ENCODE measurements around the gene MARK3. TPM values are rescaled to one million over a fixed set of nuclear protein-coding genes. Genes with fewer than 3 reads are reported as not detected.

MARK3 gene
- total RNA-seq, 1 experiment from 2014 or later = 81.9 TPM

DNA sequence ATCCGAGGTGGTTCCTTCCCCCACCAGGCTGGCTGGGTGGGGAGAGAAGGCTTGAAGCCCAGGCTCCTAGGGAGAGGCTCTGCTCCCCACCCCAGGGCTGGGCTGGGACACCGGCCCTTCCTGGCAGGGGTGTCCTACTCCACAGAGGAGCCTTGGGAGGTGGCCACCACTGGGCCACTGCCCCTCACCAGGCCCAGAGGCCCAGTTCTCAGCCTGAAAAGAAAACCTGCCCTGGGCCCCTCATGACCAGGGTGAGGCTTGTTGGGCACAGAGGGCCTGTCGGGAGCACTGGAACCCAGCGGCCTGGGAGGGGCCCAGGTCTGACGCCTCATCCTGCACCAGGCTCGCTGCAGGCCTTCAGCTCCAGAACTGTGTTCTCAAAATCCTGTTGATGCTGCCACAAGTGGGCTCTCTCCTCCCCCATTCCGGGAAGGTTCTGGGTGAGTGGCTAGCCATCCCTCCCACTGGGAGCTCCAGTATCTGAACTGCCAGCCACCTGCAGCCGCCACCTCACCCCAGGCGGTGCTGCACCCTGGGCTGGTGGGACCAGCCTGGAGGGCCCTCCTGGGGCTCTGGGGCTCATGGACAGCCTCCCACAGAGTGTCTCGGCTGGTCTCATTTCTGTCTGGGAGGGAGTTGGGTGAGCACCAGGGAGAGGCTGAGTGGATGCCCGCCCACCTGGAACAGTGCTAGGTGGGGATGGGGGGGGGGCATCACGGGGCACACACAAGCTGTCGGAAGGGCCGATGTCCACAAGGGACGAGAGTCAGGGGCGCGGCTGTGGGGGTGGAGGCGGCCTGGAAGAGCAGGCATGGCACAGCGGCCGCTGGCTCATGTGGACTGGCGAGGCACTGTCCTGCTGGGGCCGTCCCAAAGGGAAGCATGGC is 165.5 kb downstream of the MARK3 start:
- H2BK20ac ChIP-seq (ENCODE audit: low read depth, low read length, poor library complexity, severe bottlenecking) = no peak overlapping the region
- no peaks in the 10 kb centered on the region for H3K9me3 ChIP-seq (ENCODE audit: control insufficient read depth, low read depth, low read length)
- H4K8ac ChIP-seq (replicated peaks; ENCODE audit: insufficient read length, low read depth, low read length) = no peak overlapping the region
- no peaks in the 10 kb centered on the region for H3K4me1 ChIP-seq (ENCODE audit: insufficient read depth, low read length)
- H3K79me2 ChIP-seq (ENCODE audit: insufficient read depth, low read length) = no peaks in the 10 kb centered on the region
- no peak overlapping the region for H3K4ac ChIP-seq (ENCODE audit: low read depth, low read length)
- H4K20me1 ChIP-seq (ENCODE audit: control insufficient read depth, insufficient read depth, insufficient read length) = no peaks in the 10 kb centered on the region
- no peak overlapping the region for H3K18ac ChIP-seq (ENCODE audit: insufficient read length, low read depth, low read length)
- H3K27me3 ChIP-seq (ENCODE audit: insufficient read depth, low read length) = no peaks in the 10 kb centered on the region
- H2BK5ac ChIP-seq (ENCODE audit: insufficient read length, low read length) = no peak overlapping the region
- no peak overlapping the region for H3T11ph ChIP-seq (ENCODE audit: low read length)
- TF ChIP-seq, protein P1, sequence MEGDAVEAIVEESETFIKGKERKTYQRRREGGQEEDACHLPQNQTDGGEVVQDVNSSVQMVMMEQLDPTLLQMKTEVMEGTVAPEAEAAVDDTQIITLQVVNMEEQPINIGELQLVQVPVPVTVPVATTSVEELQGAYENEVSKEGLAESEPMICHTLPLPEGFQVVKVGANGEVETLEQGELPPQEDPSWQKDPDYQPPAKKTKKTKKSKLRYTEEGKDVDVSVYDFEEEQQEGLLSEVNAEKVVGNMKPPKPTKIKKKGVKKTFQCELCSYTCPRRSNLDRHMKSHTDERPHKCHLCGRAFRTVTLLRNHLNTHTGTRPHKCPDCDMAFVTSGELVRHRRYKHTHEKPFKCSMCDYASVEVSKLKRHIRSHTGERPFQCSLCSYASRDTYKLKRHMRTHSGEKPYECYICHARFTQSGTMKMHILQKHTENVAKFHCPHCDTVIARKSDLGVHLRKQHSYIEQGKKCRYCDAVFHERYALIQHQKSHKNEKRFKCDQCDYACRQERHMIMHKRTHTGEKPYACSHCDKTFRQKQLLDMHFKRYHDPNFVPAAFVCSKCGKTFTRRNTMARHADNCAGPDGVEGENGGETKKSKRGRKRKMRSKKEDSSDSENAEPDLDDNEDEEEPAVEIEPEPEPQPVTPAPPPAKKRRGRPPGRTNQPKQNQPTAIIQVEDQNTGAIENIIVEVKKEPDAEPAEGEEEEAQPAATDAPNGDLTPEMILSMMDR (conservative IDR thresholded peaks at IDR 0.05) = no peak
- no peak overlapping the region for H3K9ac ChIP-seq (ENCODE audit: extremely low read depth, insufficient read length, low read length)
- H2AK5ac ChIP-seq (ENCODE audit: insufficient read length, low read length) = no peak overlapping the region
- no peak overlapping the region for H4K5ac ChIP-seq (ENCODE audit: insufficient read length, low read depth, low read length)
- no CpG with 5 or more reads among the region's 22 CpGs for WGBS (ENCODE audit: extremely low coverage, insufficient read length, low lambda C conversion rate)
- no peaks in the 10 kb centered on the region for H3K79me1 ChIP-seq (ENCODE audit: insufficient read depth, low read depth, low read length, poor library complexity, severe bottlenecking)
- DNase-seq = no peak
- H2BK15ac ChIP-seq (ENCODE audit: low read depth, low read length) = no peak overlapping the region
- no peak overlapping the region for H3K14ac ChIP-seq (ENCODE audit: insufficient read depth, low read length)
- Mint-ChIP-seq H3K4me1 (peaks cover 8 to 9% of the 10 kb centered on the region in 2 experiments), H3K9me3 (no peaks in the 10 kb centered on the region), H3K27me3 (ENCODE audit: low read depth) (no peaks in the 10 kb centered on the region; the same call in 1 of the 2 replicates), H3K4me3 (no peak overlapping the region), H3K27ac (no peak overlapping the region), H3K36me3 (ENCODE audit: insufficient read depth in 1 of 3, low read depth in 3 of 3) (peaks cover 0 to 3% (median 0%) of the 10 kb centered on the region in 3 experiments; a peak in 1 of 7 replicates)
- H3K23me2 ChIP-seq (ENCODE audit: insufficient read length, low read depth, low read length, poor library complexity, severe bottlenecking) = no peaks in the 10 kb centered on the region
- no peak overlapping the region for H3K23ac ChIP-seq (ENCODE audit: insufficient read length, low read depth, low read length)
- H2BK12ac ChIP-seq (ENCODE audit: insufficient read length, low read depth, low read length) = no peak overlapping the region
- H2AFZ ChIP-seq (ENCODE audit: low read length) = no peak overlapping the region
- H2BK120ac ChIP-seq (ENCODE audit: low read depth, low read length, poor library complexity, severe bottlenecking) = no peak overlapping the region
- no peak overlapping the region for H4K91ac ChIP-seq (ENCODE audit: insufficient read length, low read depth, low read length)
- no peak overlapping the region for H3K27ac ChIP-seq (ENCODE audit: insufficient read length, low read depth, low read length)
- H3K56ac ChIP-seq (ENCODE audit: insufficient read length, low read depth, low read length) = no peak overlapping the region
- H3K4me2 ChIP-seq (ENCODE audit: insufficient read depth, insufficient read length, low read length) = no peak overlapping the region

Data from H9 (cell line).